ENCODE data around the gene P2RX6. TPM values are rescaled to one million over a fixed set of nuclear protein-coding genes. Genes with fewer than 3 reads are reported as not detected.

The P2RX6 gene
- total and polyA plus RNA-seq, 9 of the 15 experiments (the other 6 are each of a cell fraction or from before 2014, with no cell fraction given): 0.01 to 3.9 (median 1.5) TPM; not detected in 1

- peak; percentile 62; the same call in 1 of the 2 replicates for TF ChIP-seq ARID4B (CRISPR knock-in tag; IDR thresholded peaks at IDR 0.05)
- no peak for TF ChIP-seq FIP1L1 (IDR thresholded peaks at IDR 0.05; ENCODE audit: low read depth, low read length, poor library complexity, severe bottlenecking)
- TF ChIP-seq CREM (IDR thresholded peaks at IDR 0.05; ENCODE audit: low read depth): 0 out of 2 replicates have a peak, but pooled peaks have one; percentile 14
- TF ChIP-seq NR2C2 (CRISPR knock-in tag; IDR thresholded peaks at IDR 0.05): 0 out of 2 replicates have a peak, but pooled peaks have one; percentile 27
- TF ChIP-seq NR2C2 (tag; IDR thresholded peaks at IDR 0.05): no peak
- TF ChIP-seq TBL1XR1 (IDR thresholded peaks at IDR 0.05; ENCODE audit: low read length in 2 of 2): no peak
- TF ChIP-seq HNRNPL (IDR thresholded peaks at IDR 0.05; ENCODE audit: low read depth, low read length): peak; percentile 33; the same call in 1 of the 2 replicates
- no peak for TF ChIP-seq ETS1 (conservative IDR thresholded peaks at IDR 0.05; ENCODE audit: control insufficient read depth, low read depth, low read length)
- peak in 1 of 2 experiments; percentile 17; a peak in 1 of 4 replicates for TF ChIP-seq TEAD1 (CRISPR knock-in tag; IDR thresholded peaks at IDR 0.05)
- 0 out of 4 replicates have a peak, but pooled peaks of 1 of the 2 experiments have one; percentile 29 for TF ChIP-seq UBTF (IDR thresholded peaks at IDR 0.05; ENCODE audit: borderline replicate concordance in 1 of 2, low read depth in 2 of 2, low read length in 2 of 2)
- TF ChIP-seq ARID3B (CRISPR knock-in tag; IDR thresholded peaks at IDR 0.05; ENCODE audit: borderline replicate concordance): 0 out of 2 replicates have a peak, but pooled peaks have one; percentile 8
- TF ChIP-seq ETV5 (CRISPR knock-in tag; IDR thresholded peaks at IDR 0.05; ENCODE audit: low read depth): no peak
Observed at GRCh38 chr22:21032037-21032867, 17.3 kb downstream of the P2RX6 start, which contains the start of gene SLC7A4 (continued).

Measured in K562 (cell line).